BLaER1 (cell line): Measurements from ENCODE around the gene LUZP1.
A peak's percentile ranks its signal among the peaks of the same experiment; 100 is the strongest.
"Not testable (repeated sequence)": the region's sequence is repeated elsewhere in the genome, so short reads cannot be mapped to it uniquely, and the experiment has no call there.

Source experiments
- H3K27ac ChIP-seq: shearing (Covaris generic); formaldehyde crosslinking; 2 replicates; pipeline ENCODE4 v1.8.1; 2022
- H3K27me3 ChIP-seq: shearing (Covaris generic); formaldehyde crosslinking; 2 replicates; pipeline ENCODE4 v1.8.1; 2022
- H3K36me3 ChIP-seq: shearing (Covaris generic); formaldehyde crosslinking; 2 replicates; pipeline ENCODE4 v1.8.1; 2022
- H3K4me1 ChIP-seq: shearing (Covaris generic); formaldehyde crosslinking; 2 replicates; pipeline ENCODE4 v1.8.1; 2022
- H3K4me2 ChIP-seq: shearing (Covaris generic); formaldehyde crosslinking; 2 replicates; pipeline ENCODE4 v1.8.1; 2022
- H3K4me3 ChIP-seq: shearing (Covaris generic); formaldehyde crosslinking; 2 replicates; pipeline ENCODE4 v1.8.1; 2022
- H3K9ac ChIP-seq: shearing (Covaris generic); formaldehyde crosslinking; 2 replicates; pipeline ENCODE4 v1.8.1; 2022
- H3K9me3 ChIP-seq: shearing (Covaris generic); formaldehyde crosslinking; 2 replicates; pipeline ENCODE4 v1.8.1; 2022
- H4K20me1 ChIP-seq: shearing (Covaris generic); formaldehyde crosslinking; 2 replicates; pipeline ENCODE4 v1.8.1; 2022
- Cebpa-rat ChIP-seq: shearing (Covaris generic); IDR thresholded peaks from 2 replicates; pipeline ENCODE4 v1.8.1; 2022

The LUZP1 gene

GRCh38 chr1:23188936-23189452, 20.3 kb upstream of the LUZP1 start:
- H3K4me3 ChIP-seq, H4K20me1 ChIP-seq, H3K27ac ChIP-seq, H3K4me2 ChIP-seq, H3K9me3 ChIP-seq, H3K9ac ChIP-seq, H3K27me3 ChIP-seq, H3K36me3 ChIP-seq: not testable (repeated sequence)
- H3K4me1 ChIP-seq = peaks cover 16% of the 10 kb centered on the region
- 0 out of 2 replicates have a peak, but pooled peaks have one; percentile 8 for TF ChIP-seq Cebpa-rat

- no peak for TF ChIP-seq Cebpa-rat
- Histone ChIP-seq H3K4me3 (no peak overlapping the region), H3K4me1 (peaks cover 16% of the 10 kb centered on the region), H3K4me2 (peak overlapping the region; percentile 35), H3K36me3 (no peaks in the 10 kb centered on the region), H3K27me3 (no peaks in the 10 kb centered on the region), H4K20me1 (no peaks in the 10 kb centered on the region), H3K9ac (no peak overlapping the region), H3K9me3 (no peaks in the 10 kb centered on the region), H3K27ac (no peak overlapping the region)
Observed at GRCh38 chr1:23188434-23188884, 19.8 kb upstream of the LUZP1 start.

- no peak overlapping the region for H3K4me3 ChIP-seq
- no peak overlapping the region for H3K27ac ChIP-seq
- H3K4me1 ChIP-seq = peaks cover 16% of the 10 kb centered on the region
- H3K27me3 ChIP-seq = no peaks in the 10 kb centered on the region
- no peak overlapping the region for H3K9ac ChIP-seq
- H3K4me2 ChIP-seq = peak overlapping the region; percentile 35
- H4K20me1 ChIP-seq = no peaks in the 10 kb centered on the region
- TF ChIP-seq Cebpa-rat = no peak
- no peaks in the 10 kb centered on the region for H3K9me3 ChIP-seq
- no peaks in the 10 kb centered on the region for H3K36me3 ChIP-seq
Observed at GRCh38 chr1:23187637-23188036, 19.0 kb upstream of the LUZP1 start.

GRCh38 chr1:23185381-23185780, 16.7 kb upstream of the LUZP1 start:
- Histone ChIP-seq H3K36me3 (no peaks in the 10 kb centered on the region), H3K4me2 (no peak overlapping the region), H4K20me1 (no peaks in the 10 kb centered on the region), H3K4me1 (peaks cover 17% of the 10 kb centered on the region), H3K27me3 (no peaks in the 10 kb centered on the region), H3K9ac (no peak overlapping the region), H3K9me3 (no peaks in the 10 kb centered on the region), H3K4me3 (no peak overlapping the region), H3K27ac (no peak overlapping the region)
- TF ChIP-seq Cebpa-rat = no peak

GRCh38 chr1:23184212-23184934, 15.7 kb upstream of the LUZP1 start:
- H3K9me3 ChIP-seq = no peaks in the 10 kb centered on the region
- H3K9ac ChIP-seq = no peak overlapping the region
- H3K27me3 ChIP-seq = no peaks in the 10 kb centered on the region
- H3K4me3 ChIP-seq = 0 out of 2 replicates have a peak overlapping the region, but pooled peaks have one; percentile 29
- H3K27ac ChIP-seq = no peak overlapping the region
- peak overlapping the region; percentile 79 for H3K4me2 ChIP-seq
- no peaks in the 10 kb centered on the region for H3K36me3 ChIP-seq
- no peak for TF ChIP-seq Cebpa-rat
- H3K4me1 ChIP-seq = peaks cover 25% of the 10 kb centered on the region
- no peaks in the 10 kb centered on the region for H4K20me1 ChIP-seq

- Histone ChIP-seq H3K9me3 (no peaks in the 10 kb centered on the region), H3K27ac (no peak overlapping the region), H3K4me1 (peaks cover 41% of the 10 kb centered on the region), H3K36me3 (no peaks in the 10 kb centered on the region), H3K27me3 (no peaks in the 10 kb centered on the region), H3K9ac (no peak overlapping the region), H3K4me2 (no peak overlapping the region), H3K4me3 (no peak overlapping the region), H4K20me1 (no peaks in the 10 kb centered on the region)
- TF ChIP-seq Cebpa-rat = no peak
Observed at GRCh38 chr1:23179862-23180261, 11.2 kb upstream of the LUZP1 start.

- Histone ChIP-seq H3K36me3 (no peaks in the 10 kb centered on the region), H3K27ac (no peak overlapping the region), H4K20me1 (no peaks in the 10 kb centered on the region), H3K4me1 (peaks cover 41% of the 10 kb centered on the region), H3K4me3 (no peak overlapping the region), H3K9me3 (no peaks in the 10 kb centered on the region), H3K9ac (no peak overlapping the region), H3K4me2 (peak overlapping the region; percentile 87), H3K27me3 (no peaks in the 10 kb centered on the region)
- no peak for TF ChIP-seq Cebpa-rat
Observed at GRCh38 chr1:23178950-23179349, 10.3 kb upstream of the LUZP1 start.

GRCh38 chr1:23178414-23178813, 9.8 kb upstream of the LUZP1 start:
- peak overlapping the region; percentile 87 for H3K4me2 ChIP-seq
- no peak overlapping the region for H3K27ac ChIP-seq
- H4K20me1 ChIP-seq = no peaks in the 10 kb centered on the region
- no peaks in the 10 kb centered on the region for H3K36me3 ChIP-seq
- no peak overlapping the region; the same call in 1 of the 2 replicates for H3K9ac ChIP-seq
- peaks cover 41% of the 10 kb centered on the region for H3K4me1 ChIP-seq
- no peak for TF ChIP-seq Cebpa-rat
- H3K27me3 ChIP-seq = no peaks in the 10 kb centered on the region
- H3K9me3 ChIP-seq = no peaks in the 10 kb centered on the region
- H3K4me3 ChIP-seq = peak overlapping the region; percentile 68; the same call in 1 of the 2 replicates

GRCh38 chr1:23177438-23178380, 9.1 kb upstream of the LUZP1 start:
- Histone ChIP-seq H3K9ac (peak overlapping the region; percentile 73), H3K27me3 (no peaks in the 10 kb centered on the region), H3K9me3 (no peaks in the 10 kb centered on the region), H3K27ac (peak overlapping the region; percentile 80), H3K4me2 (peak overlapping the region; percentile 87), H4K20me1 (no peaks in the 10 kb centered on the region), H3K36me3 (no peaks in the 10 kb centered on the region), H3K4me3 (peak overlapping the region; percentile 68), H3K4me1 (peaks cover 45% of the 10 kb centered on the region)
- no peak for TF ChIP-seq Cebpa-rat
